Esophagus muscularis mucosa (tissue), 3 donors: ENCODE data around the gene HIPK4.

Experiments
- CTCF ChIP-seq, 3 experiments: fragments of 200-600 bp in 2 of 3; fragments of 450-650 bp in 1 of 3; sonication (generic) in 2 of 3; IDR thresholded peaks; one replicate each; pipeline ENCODE4 v1.5.1; 2017 to 2019; ENCODE audit warnings: antibody characterized with exemption in 3 of 3, mild to moderate bottlenecking in 2 of 3, moderate library complexity in 1 of 3
- POLR2A ChIP-seq: fragments of 450-650 bp; IDR thresholded peaks from one replicate; pipeline ENCODE4 v1.6.1; 2017; ENCODE audit warnings: antibody characterized with exemption, moderate library complexity, mild to moderate bottlenecking, low read depth
- POLR2AphosphoS5 ChIP-seq, 2 donors: sonication (generic); formaldehyde crosslinking; IDR thresholded peaks; one replicate each; pipeline ENCODE4 v1.6.1; 2017; ENCODE audit warnings: antibody characterized with exemption in 2 of 2

GRCh38 chr19:40403262-40403984 is 13.4 kb upstream of the HIPK4 start:
- TF ChIP-seq CTCF (IDR thresholded peaks at IDR 0.05) (peak in 1 of 3 experiments; percentile 4), POLR2AphosphoS5 (IDR thresholded peaks at IDR 0.05) (peak; percentile 40 to 77), POLR2A (no peak)
